Epithelial cell of alveolus of lung (primary cell): ENCODE data around the gene MSMO1. TPM values are rescaled to one million over a fixed set of nuclear protein-coding genes. Genes with fewer than 3 reads are reported as not detected.

Source experiments
- total RNA-seq: library from RNA; depleted of rRNA; stranded (reverse); fragments of >200 nt; gene quantifications from 2 replicates; pipeline ENCODE4 v1.2.1, GENCODE V29; 2015

Gene MSMO1
- 50.4 and 302 TPM in 2 replicates for total RNA-seq

GRCh38 chr4:165327211-165328100 is at the start of gene MSMO1:
Gene MSMO1 (plus strand): TSS chr4:165327669. CDS start chr4:165333371, 5,702 bp downstream.

GRCh38 chr4:165378745-165379677 is 51.5 kb downstream of the MSMO1 start, which contains the start of gene CPE:
Gene CPE (plus strand): TSS chr4:165379008. CDS start chr4:165379222, 214 bp downstream.

Other genes with a start within 250 kb of the MSMO1 start
- gene TMEM192, start 214.8 kb upstream of the MSMO1 start, total RNA-seq = 8.9 and 10.4 TPM in 2 replicates
- gene KLHL2, start 120.1 kb upstream of the MSMO1 start, total RNA-seq = 7.9 and 8.5 TPM in 2 replicates
- gene CPE, start 51.3 kb downstream of the MSMO1 start, total RNA-seq = 39.7 and 42.9 TPM in 2 replicates